ENCODE measurements around the gene MAP7. TPM values are rescaled to one million over a fixed set of nuclear protein-coding genes. Genes with fewer than 3 reads are reported as not detected.

Gene MAP7
- total RNA-seq, 1 donor from 2014 or later, result 1.3 TPM

- Mint-ChIP-seq H3K27me3 (ENCODE audit: unreplicated experiment) (no peaks in the 10 kb centered on the region), H3K36me3 (ENCODE audit: low read depth, unreplicated experiment) (no peaks in the 10 kb centered on the region), H3K9me3 (ENCODE audit: unreplicated experiment) (no peaks in the 10 kb centered on the region), H3K4me1 (ENCODE audit: unreplicated experiment) (peaks cover 21% of the 10 kb centered on the region), H3K4me3 (ENCODE audit: unreplicated experiment) (no peak overlapping the region), H3K27ac (ENCODE audit: unreplicated experiment) (peak overlapping the region; percentile 72)
- TF ChIP-seq CTCF (IDR thresholded peaks at IDR 0.05; ENCODE audit: unreplicated experiment), result no peak
- DNase-seq (ENCODE audit: low spot score), result peak; percentile 5
These were observed 46.8 kb downstream of the MAP7 start for GRCh38 chr6:136503303-136504029.

GRCh38 chr6:136502786-136503185 lies 47.4 kb downstream of the MAP7 start:
- DNase-seq (ENCODE audit: low spot score), result no peak
- H3K9me3 Mint-ChIP-seq (ENCODE audit: unreplicated experiment), result no peaks in the 10 kb centered on the region
- peak overlapping the region; percentile 72 for H3K27ac Mint-ChIP-seq (ENCODE audit: unreplicated experiment)
- no peaks in the 10 kb centered on the region for H3K36me3 Mint-ChIP-seq (ENCODE audit: low read depth, unreplicated experiment)
- no peaks in the 10 kb centered on the region for H3K27me3 Mint-ChIP-seq (ENCODE audit: unreplicated experiment)
- H3K4me3 Mint-ChIP-seq (ENCODE audit: unreplicated experiment), result no peak overlapping the region
- no peak for TF ChIP-seq CTCF (IDR thresholded peaks at IDR 0.05; ENCODE audit: unreplicated experiment)
- peaks cover 21% of the 10 kb centered on the region for H3K4me1 Mint-ChIP-seq (ENCODE audit: unreplicated experiment)

GRCh38 chr6:136501514-136501913 lies 48.7 kb downstream of the MAP7 start:
- Mint-ChIP-seq H3K36me3 (ENCODE audit: low read depth, unreplicated experiment) (no peaks in the 10 kb centered on the region), H3K27ac (ENCODE audit: unreplicated experiment) (no peak overlapping the region), H3K27me3 (ENCODE audit: unreplicated experiment) (no peaks in the 10 kb centered on the region), H3K4me1 (ENCODE audit: unreplicated experiment) (peaks cover 21% of the 10 kb centered on the region), H3K9me3 (ENCODE audit: unreplicated experiment) (no peaks in the 10 kb centered on the region), H3K4me3 (ENCODE audit: unreplicated experiment) (no peak overlapping the region)
- DNase-seq (ENCODE audit: low spot score), result no peak
- no peak for TF ChIP-seq CTCF (IDR thresholded peaks at IDR 0.05; ENCODE audit: unreplicated experiment)

GRCh38 chr6:136501096-136501495 lies 49.1 kb downstream of the MAP7 start:
- H3K27me3 Mint-ChIP-seq (ENCODE audit: unreplicated experiment), result no peaks in the 10 kb centered on the region
- H3K9me3 Mint-ChIP-seq (ENCODE audit: unreplicated experiment), result no peaks in the 10 kb centered on the region
- no peak overlapping the region for H3K27ac Mint-ChIP-seq (ENCODE audit: unreplicated experiment)
- no peak for DNase-seq (ENCODE audit: low spot score)
- no peak for TF ChIP-seq CTCF (IDR thresholded peaks at IDR 0.05; ENCODE audit: unreplicated experiment)
- H3K4me1 Mint-ChIP-seq (ENCODE audit: unreplicated experiment), result peaks cover 21% of the 10 kb centered on the region
- no peak overlapping the region for H3K4me3 Mint-ChIP-seq (ENCODE audit: unreplicated experiment)
- H3K36me3 Mint-ChIP-seq (ENCODE audit: low read depth, unreplicated experiment), result no peaks in the 10 kb centered on the region

GRCh38 chr6:136500414-136500813 lies 49.8 kb downstream of the MAP7 start:
- Mint-ChIP-seq H3K4me1 (ENCODE audit: unreplicated experiment) (peaks cover 21% of the 10 kb centered on the region), H3K27me3 (ENCODE audit: unreplicated experiment) (no peaks in the 10 kb centered on the region), H3K9me3 (ENCODE audit: unreplicated experiment) (no peaks in the 10 kb centered on the region), H3K4me3 (ENCODE audit: unreplicated experiment) (no peak overlapping the region), H3K36me3 (ENCODE audit: low read depth, unreplicated experiment) (no peaks in the 10 kb centered on the region), H3K27ac (ENCODE audit: unreplicated experiment) (no peak overlapping the region)
- DNase-seq (ENCODE audit: low spot score), result no peak
- TF ChIP-seq CTCF (IDR thresholded peaks at IDR 0.05; ENCODE audit: unreplicated experiment), result no peak

Data from endothelial cell (in vitro differentiated cells).